Transverse colon (tissue), 4 donors: ENCODE measurements around the gene GLIS1. TPM values are rescaled to one million over a fixed set of nuclear protein-coding genes. Genes with fewer than 3 reads are reported as not detected.

Experiments
- DNase-seq: peaks from one replicate; pipeline ENCODE4 v3.0.0-alpha.2; 2019
- H3K27ac ChIP-seq, 4 donors: fragments of 200-600 bp; sonication (generic); 2 replicates each; pipeline ENCODE4 v1.5.1; 2016 to 2018; ENCODE audit warnings: inconsistent platforms in 4 of 4
- H3K27me3 ChIP-seq: fragments of 200-600 bp; sonication (generic); 2 replicates; pipeline ENCODE4 v1.5.1; 2017; ENCODE audit warnings: inconsistent platforms
- H3K36me3 ChIP-seq, 4 donors: fragments of 200-600 bp; sonication (generic); 2 replicates each; pipeline ENCODE4 v1.5.1; 2017 to 2019; ENCODE audit warnings: inconsistent platforms in 4 of 4
- H3K4me1 ChIP-seq, 4 donors: fragments of 200-600 bp; sonication (generic); 2 replicates each; pipeline ENCODE4 v1.5.1; 2017 to 2020; ENCODE audit warnings: inconsistent platforms in 4 of 4
- H3K4me3 ChIP-seq, 4 donors: fragments of 200-600 bp; sonication (generic); 1 replicate in 1 of 4; 2 replicates in 3 of 4; pipeline versions ENCODE4 v1.5.1 to v1.6.1; 2017 to 2019; ENCODE audit warnings: inconsistent platforms in 4 of 4
- H3K9me3 ChIP-seq, 2 donors: fragments of 200-600 bp; sonication (generic); 2 replicates each; pipeline ENCODE4 v1.5.1; 2017 to 2019; ENCODE audit warnings: inconsistent platforms in 2 of 2
- CTCF ChIP-seq, 5 experiments: fragments of 200-600 bp in 3 of 5; fragments of 450-650 bp in 2 of 5; sonication (generic) in 3 of 5; IDR thresholded peaks; 1 replicate in 2 of 5; 2 replicates in 3 of 5; pipeline ENCODE4 v1.5.1; 2016 to 2017; ENCODE audit warnings: antibody characterized with exemption in 5 of 5, inconsistent platforms in 3 of 5, mild to moderate bottlenecking in 2 of 5, moderate library complexity in 1 of 5
- EP300 ChIP-seq: sonication (generic); formaldehyde crosslinking; IDR thresholded peaks from one replicate; pipeline ENCODE4 v1.6.1; 2017; ENCODE audit warnings: antibody characterized with exemption, low read depth
- POLR2A ChIP-seq: fragments of 450-650 bp; IDR thresholded peaks from one replicate; pipeline ENCODE4 v1.6.1; 2016; ENCODE audit warnings: antibody characterized with exemption, mild to moderate bottlenecking, moderate library complexity
- POLR2AphosphoS5 ChIP-seq, 3 donors: sonication (generic); formaldehyde crosslinking; IDR thresholded peaks; one replicate each; pipeline ENCODE4 v1.6.1; 2016; ENCODE audit warnings: antibody characterized with exemption in 3 of 3
- WGBS, 2 donors: methylation state at CpG; one replicate each; pipeline ENCODE4 v1.1.5; 2018; ENCODE audit warnings: low coverage in 1 of 2; 5-methylcytosine and 5-hydroxymethylcytosine counted together
- in situ Hi-C, 4 donors: fragments of 200-750 bp; cut with MboI; loops; one replicate each; pipeline versions ENCODE4 v1.15.0 to v1.15.1; 2017; ENCODE audit warnings: low sequenced_read_pairs in 3 of 4, low pct_ligation_motif_present in 1 of 4, low pct_unique_long_range_greater_than_20kb in 1 of 4
- intact Hi-C: fragments of 100-400 bp; cut with DNase I; formaldehyde crosslinking; loops from one replicate; pipeline ENCODE4 v1.15.1; 2023; ENCODE audit warnings: low total_unique reads
- total RNA-seq, 4 donors: library from RNA; depleted of rRNA; stranded (reverse); fragments of >200 nt; gene quantifications; one replicate each; pipeline ENCODE4 v1.1.0, GENCODE V29; 2016

The GLIS1 gene
- total RNA-seq, 4 donors from 2014 or later, result 0.16 to 0.75 (median 0.27) TPM; not detected in 1

DNA sequence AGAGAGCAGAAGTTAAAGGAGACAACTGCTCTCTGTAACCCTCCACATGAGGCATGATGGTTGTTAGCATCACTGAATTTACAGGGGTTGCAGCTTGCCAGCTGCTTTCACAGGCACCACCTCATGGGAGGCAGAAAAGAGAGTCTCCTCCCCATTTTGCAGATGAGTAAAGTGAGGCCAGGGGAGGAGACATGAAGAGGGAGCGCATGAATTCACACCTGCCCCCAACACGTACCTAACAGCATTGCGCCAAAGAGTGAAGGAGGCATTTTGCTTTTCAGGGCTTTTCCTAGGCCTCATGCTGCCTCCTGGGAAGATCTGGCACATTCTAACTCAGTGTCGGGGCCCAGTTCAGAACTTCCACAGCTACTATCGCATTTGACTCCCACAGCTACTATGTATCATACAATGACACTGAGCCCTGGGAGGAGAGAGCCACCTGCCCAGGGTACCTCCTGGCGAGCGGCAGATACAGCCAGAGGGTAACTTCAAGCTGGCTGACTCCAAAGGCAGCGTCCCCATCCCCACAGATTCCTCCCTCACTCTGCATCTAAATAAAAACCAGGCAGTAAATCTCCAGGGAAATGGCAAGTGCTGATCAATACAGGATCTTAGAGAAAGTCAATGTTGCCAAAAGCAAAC is 34.0 kb downstream of the GLIS1 start:
- H3K36me3 ChIP-seq, result no peaks in the 10 kb centered on the region
- TF ChIP-seq CTCF (IDR thresholded peaks at IDR 0.05), result no peak
- no peak for TF ChIP-seq POLR2AphosphoS5 (IDR thresholded peaks at IDR 0.05)
- no peak for TF ChIP-seq EP300
- no peak for TF ChIP-seq POLR2A
- no peak overlapping the region for H3K27ac ChIP-seq
- H3K9me3 ChIP-seq, result no peaks in the 10 kb centered on the region
- no peaks in the 10 kb centered on the region for H3K4me1 ChIP-seq
- intact Hi-C loops, result no loop called here
- no peak for DNase-seq
- in situ Hi-C loops, result no loop called here
- H3K4me3 ChIP-seq, result no peak overlapping the region
- H3K27me3 ChIP-seq, result no peaks in the 10 kb centered on the region
- WGBS, 2 donors, result 92% methylated on average over 8 of the region's 8 CpGs; no CpG with 5 or more reads in 1 of the 2 donors

- Histone ChIP-seq H3K36me3 (no peaks in the 10 kb centered on the region), H3K4me1 (no peaks in the 10 kb centered on the region), H3K27ac (no peak overlapping the region), H3K4me3 (no peak overlapping the region), H3K27me3 (no peaks in the 10 kb centered on the region), H3K9me3 (no peaks in the 10 kb centered on the region)
- in situ Hi-C loops (no loop called here), intact Hi-C loops (no loop called here)
- no peak for TF ChIP-seq POLR2AphosphoS5 (IDR thresholded peaks at IDR 0.05)
- TF ChIP-seq EP300, result no peak
- no peak for TF ChIP-seq POLR2A
- TF ChIP-seq CTCF (IDR thresholded peaks at IDR 0.05), result no peak
- WGBS, 2 donors, result 90% methylated on average over 5 of the region's 5 CpGs; no CpG with 5 or more reads in 1 of the 2 donors
- no peak for DNase-seq
These were observed 34.7 kb downstream of the GLIS1 start for GRCh38 chr1:53704304-53704703.

- TF ChIP-seq CTCF (IDR thresholded peaks at IDR 0.05), result no peak
- TF ChIP-seq POLR2AphosphoS5 (IDR thresholded peaks at IDR 0.05), result no peak
- TF ChIP-seq POLR2A, result no peak
- TF ChIP-seq EP300, result no peak
- Histone ChIP-seq H3K27me3 (no peaks in the 10 kb centered on the region), H3K4me1 (peaks cover 0 to 5% (median 0%) of the 10 kb centered on the region in 4 donors), H3K4me3 (no peak overlapping the region), H3K27ac (no peak overlapping the region), H3K36me3 (no peaks in the 10 kb centered on the region), H3K9me3 (no peaks in the 10 kb centered on the region)
- DNase-seq, result no peak
- intact Hi-C loops, result no loop called here
- 82% methylated on average over 1 of the region's 1 CpG; no CpG with 5 or more reads in 1 of the 2 donors for WGBS, 2 donors
- in situ Hi-C loops, result no loop called here
These were observed 35.8 kb downstream of the GLIS1 start for GRCh38 chr1:53703174-53703573.

DNA sequence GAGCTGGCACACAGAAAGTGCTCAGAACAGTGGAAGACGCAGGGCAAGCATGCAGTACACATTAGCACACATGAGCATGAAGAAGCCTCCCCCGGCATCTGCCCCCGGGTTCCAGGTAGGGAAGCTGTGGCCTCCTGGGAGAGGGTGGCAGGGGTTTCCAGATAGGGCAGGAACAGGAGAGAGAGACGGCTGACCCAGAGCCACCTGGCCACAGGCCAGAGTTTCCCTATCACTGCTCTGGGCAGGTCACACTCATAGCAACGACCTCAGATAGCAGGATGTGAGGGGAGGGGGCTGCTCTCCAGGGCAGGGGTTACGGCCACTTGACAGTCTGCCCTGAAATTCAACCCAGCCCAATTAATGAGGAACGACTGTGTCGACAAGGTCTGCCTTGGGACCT is 36.6 kb downstream of the GLIS1 start:
- 68 to 88% methylated on average over 4 to 8 of the region's 8 CpGs for WGBS, 2 donors
- DNase-seq, result no peak
- Histone ChIP-seq H3K4me1 (peaks cover 0 to 13% (median 3%) of the 10 kb centered on the region in 4 donors), H3K27me3 (no peaks in the 10 kb centered on the region), H3K9me3 (no peaks in the 10 kb centered on the region), H3K4me3 (no peak overlapping the region), H3K27ac (no peak overlapping the region), H3K36me3 (no peaks in the 10 kb centered on the region)
- intact Hi-C loops, result no loop called here
- in situ Hi-C loops, result no loop called here
- no peak for TF ChIP-seq POLR2A
- TF ChIP-seq CTCF (IDR thresholded peaks at IDR 0.05), result no peak
- TF ChIP-seq EP300, result no peak
- no peak for TF ChIP-seq POLR2AphosphoS5 (IDR thresholded peaks at IDR 0.05)
